AG20443 (cell line): ENCODE results near the gene RAB40B.
"Not testable (repeated sequence)": the region's sequence is repeated elsewhere in the genome, so short reads cannot be mapped to it uniquely, and the experiment has no call there.

ENCODE experiments used
- DNase-seq: peaks from one replicate; pipeline ENCODE4 v3.0.0; 2012; ENCODE audit warnings: low spot score, mixed read lengths

RAB40B gene

GRCh38 chr17:82668024-82668630 is 30.4 kb downstream of the RAB40B start:
- DNase-seq, result no peak

- DNase-seq, result no peak
Measured at GRCh38 chr17:82667668-82668000, 30.9 kb downstream of the RAB40B start.

DNA sequence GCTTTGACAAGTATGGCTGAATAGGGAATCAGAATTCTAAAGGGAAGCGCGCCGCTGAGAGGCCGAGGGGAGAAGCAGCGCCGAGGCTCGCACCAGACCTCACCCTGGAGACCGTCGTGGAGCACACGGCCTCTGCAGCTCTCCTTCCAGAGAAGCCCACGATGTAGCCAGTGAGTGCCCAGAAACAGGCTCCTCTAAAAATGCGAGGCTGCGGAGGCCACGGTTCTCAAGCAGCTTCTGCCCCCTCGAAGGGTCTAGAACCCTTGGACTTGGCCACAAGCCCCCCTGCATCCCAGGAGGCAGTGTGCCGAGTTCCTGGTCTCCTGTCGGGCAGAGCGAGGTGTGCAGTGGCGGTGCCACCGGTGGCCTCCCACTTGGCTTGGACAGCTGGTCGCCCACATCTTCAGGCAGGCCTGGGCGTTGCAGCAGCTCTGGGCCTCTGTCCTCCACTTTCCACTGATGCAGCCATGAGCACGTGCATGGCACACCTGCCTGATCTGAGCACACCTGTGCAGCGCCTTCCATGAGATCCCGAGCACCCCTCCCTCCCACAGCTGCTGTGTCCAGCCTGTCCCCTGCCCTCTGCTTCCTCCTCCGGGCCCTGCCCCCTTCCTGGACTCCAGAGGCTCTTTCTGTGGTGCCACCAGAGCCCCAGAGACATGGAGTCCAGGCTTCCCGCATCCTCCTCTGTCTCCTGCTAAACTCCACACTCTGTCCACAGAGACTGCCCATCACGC is 31.4 kb downstream of the RAB40B start:
- DNase-seq, result no peak

- no peak for DNase-seq
Measured at GRCh38 chr17:82665891-82666290, 32.6 kb downstream of the RAB40B start.

GRCh38 chr17:82665217-82665616 is 33.3 kb downstream of the RAB40B start:
- DNase-seq, result no peak

DNA sequence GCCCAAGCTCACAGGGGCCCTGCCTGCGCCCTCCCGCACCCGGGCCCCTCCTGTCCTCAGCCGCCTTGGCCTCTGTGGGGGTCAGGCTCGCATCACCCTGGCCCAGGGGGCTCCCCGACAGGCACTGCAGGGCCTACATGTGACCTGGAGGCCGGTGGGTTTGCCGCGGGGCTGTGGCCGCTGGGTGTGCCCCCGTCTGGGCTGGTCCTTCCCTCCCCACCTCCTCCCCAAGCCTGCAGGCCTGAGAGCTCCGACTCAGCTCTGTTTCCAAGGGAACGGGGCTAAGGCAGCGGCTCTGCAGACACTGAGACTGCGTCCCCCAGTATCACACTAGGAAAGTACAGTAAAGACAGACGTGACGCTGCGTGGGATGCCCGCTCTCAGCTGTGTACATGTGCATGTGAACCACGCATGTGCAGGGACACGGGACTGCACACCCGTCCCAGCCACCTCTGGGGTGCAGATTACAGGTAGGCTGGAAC is 33.8 kb downstream of the RAB40B start:
- no peak for DNase-seq

- DNase-seq, result no peak
Measured at GRCh38 chr17:82664276-82664575, 34.3 kb downstream of the RAB40B start.

DNA sequence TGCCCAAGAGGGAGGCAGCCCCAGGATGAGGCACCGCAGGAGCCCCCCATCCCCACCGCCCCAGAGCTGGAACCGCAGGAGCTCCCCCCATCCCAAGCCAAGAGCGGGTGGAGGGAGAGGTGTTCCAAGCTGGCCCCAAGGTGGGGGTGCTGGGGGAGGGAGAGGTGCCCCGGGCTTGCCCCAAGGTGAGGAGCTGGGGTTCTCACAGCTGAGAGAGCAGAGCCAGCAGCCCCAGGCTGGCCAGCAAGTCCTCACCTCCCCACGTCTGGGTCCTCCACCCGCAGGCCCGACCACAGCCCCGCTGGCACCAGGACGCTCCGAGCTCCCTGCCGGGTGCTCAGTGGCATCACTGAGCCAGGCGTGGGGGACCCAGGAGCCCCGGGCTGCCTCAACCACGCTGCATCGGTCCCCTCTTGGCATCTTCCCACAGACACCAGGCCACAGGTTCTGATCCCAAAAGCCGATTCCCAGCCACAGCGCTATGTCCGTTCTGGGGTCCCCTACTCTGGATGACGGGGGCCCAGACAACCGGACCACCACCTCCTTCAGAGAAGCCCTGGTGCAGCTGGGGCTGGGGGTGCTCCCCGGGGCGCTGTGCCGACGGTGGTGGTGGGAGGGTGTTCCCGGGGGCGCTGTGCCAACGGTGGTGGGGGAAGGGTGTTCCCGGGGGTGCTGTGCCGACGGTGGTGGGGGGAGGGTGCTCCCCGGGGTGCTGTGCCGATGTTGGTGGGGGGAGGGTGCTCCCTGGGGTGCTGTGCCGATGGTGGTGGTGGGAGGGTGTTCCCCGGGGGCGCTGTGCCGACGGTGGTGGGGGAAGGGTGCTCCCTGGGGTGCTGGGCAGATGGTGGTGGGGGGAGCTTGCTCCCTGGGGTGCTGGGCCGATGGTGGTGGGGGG is 34.9 kb downstream of the RAB40B start:
- no peak for DNase-seq

DNA sequence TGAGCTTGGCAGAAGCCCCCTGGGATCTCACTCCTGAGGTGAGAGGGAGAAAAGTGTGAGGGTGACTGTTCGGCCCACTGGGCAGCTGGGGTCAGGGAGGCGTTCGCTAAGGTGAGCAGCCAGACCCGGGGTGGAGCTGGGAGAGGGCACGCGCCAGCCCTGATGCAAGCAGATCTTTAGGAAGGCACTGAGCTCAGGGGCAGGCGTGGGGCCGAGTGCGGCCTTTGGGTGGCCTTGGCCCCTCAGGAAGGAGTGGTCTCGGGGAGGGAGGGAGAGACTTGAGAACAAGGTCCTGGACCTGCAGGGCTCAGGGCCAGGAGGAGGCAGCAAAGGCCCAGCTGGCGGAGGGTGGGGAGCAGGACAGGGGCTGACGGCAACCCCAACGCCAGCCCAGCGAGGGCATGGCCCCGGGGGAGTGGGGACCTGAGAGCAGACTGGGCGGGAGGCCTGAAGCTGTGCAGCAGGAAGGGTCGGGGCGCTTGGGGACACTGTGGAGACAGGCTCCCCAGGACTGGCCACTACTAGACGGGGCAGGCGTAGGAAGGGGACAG is 35.7 kb downstream of the RAB40B start:
- no peak for DNase-seq

DNA sequence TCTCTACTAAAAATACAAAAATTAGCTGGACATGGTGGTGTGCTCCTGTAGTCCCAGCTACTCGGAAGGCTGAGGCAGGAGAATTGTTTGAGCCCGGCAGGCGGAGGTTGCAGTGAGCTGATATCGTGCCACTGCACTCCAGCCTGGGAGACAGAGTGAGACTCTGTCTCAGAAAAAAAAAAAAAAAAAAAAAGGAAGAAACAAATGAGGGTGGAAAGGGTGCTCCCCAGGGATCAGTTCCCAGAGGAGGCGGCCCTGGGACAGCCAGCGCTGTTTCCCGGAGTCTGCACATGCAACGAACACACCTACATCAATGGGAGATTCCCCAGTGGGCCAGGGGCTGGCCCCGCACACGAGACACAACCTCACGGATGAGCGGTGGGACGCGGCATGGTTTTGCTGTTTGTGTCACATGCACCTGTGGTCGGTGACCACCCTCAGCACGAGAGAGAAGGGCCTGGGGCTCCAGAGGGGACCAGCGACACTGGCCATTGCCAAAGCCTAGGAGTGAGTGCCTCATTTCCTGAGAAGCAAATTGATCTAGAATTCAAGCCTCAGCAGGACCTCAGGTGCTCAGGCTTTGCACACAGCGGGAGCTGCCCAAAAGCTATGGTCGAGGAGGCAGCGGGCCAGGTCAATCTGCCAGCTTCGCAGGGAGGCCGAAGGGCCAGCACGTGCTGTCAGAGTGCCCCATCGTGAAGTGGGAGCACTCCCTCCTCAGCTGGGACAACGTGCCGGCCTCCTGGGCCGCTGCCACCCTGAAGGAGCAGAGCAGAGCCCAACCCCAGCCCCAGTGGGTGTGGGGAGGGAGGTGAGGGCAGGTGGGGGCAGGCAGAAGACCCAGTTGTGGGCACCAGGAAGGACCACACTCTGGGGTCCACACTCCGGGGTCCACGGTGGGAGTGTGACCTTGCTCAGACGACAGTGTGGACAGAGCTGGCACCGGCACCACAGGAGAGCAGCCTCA is 36.5 kb downstream of the RAB40B start:
- no peak for DNase-seq

DNA sequence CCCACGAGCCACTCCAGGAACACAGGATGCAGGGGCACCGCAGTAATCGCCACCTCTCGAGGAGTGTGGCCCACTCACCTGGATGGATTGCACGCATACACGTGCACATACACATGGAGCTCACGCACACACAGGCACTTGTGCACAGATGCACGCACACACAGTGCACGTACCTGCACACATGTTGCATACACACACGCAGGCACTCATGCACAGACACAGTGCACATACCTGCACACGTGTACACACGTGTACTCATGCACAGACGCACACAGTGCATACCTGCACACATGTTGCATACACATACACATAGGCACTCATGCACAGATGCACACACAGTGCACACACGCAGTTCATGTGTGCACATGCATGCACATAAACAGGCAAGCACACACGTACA is 38.6 kb downstream of the RAB40B start:
- no peak for DNase-seq

DNA sequence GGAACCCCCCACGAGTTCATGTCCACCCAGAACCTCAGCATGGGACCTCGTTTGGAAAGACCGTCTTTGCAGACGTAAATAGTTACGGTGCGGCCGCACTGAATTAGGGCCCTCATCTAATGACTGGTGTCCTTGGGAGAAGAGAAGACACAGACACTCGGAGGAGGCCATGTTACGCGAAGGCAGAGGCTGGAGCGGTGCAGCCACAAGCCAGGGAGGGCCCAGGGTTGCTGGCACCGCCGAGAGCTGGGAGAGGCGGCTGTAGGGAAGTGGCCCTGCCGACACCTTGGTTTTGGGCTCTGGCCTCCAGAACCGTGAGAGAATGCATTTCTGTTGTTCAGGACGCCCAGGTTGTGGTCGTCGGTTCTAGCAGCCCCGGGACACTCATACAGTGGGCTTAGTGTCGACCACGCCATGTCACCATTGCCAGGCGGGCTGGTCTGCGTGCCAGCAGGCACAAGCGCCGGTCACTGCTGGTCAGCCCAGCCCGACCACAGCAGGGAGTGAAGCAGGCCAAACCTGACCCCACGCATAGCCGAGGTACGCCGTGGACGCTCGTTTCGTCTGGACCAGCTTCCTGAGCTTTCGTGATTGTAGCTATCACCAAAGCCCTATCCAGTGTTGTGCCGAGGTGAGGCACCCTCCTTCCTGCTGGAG is 39.6 kb downstream of the RAB40B start:
- no peak for DNase-seq

DNA sequence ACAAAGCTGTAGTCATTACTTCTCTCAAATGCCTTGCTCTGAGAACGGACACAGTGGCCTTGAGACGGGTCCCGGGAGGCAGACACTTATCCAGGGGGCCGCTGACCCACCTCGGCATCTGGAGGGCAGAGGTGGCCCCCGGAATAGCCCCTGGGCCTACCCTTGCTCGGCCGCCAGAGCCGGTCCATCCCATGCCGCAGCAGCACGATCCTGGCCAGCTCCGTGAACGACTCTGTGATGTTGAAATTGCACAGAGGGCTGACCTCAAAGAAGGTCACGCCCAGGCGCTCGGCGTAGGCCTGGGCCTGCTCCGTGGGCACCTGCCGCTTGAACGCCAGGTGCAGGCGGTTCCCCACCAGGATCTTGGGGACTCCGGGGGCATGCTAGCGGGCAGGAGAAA is 40.2 kb downstream of the RAB40B start:
- no peak for DNase-seq

GRCh38 chr17:82657926-82658325 is 40.6 kb downstream of the RAB40B start:
- no peak for DNase-seq

- DNase-seq, result no peak
Measured at GRCh38 chr17:82656266-82656665, 42.2 kb downstream of the RAB40B start.

DNA sequence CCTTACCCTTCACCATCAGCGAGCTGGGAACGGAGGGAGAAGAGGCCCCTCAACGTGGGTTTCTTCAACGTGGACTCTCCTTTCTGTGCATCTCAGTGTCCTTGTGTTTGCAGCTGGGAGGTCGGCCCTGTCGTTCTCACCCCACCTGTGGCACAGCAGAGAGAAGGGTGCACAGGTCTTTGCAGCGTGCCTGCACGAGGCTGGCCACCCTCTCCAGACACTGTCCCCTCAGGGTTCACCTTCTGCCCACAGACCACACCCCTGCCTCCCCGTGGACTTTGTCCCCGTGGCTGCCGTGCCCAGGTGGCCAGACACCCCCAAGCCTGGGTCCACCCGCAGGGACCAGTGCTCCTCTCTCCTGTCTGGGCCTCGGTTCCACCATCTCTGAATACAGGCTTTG is 43.0 kb downstream of the RAB40B start:
- no peak for DNase-seq

DNA sequence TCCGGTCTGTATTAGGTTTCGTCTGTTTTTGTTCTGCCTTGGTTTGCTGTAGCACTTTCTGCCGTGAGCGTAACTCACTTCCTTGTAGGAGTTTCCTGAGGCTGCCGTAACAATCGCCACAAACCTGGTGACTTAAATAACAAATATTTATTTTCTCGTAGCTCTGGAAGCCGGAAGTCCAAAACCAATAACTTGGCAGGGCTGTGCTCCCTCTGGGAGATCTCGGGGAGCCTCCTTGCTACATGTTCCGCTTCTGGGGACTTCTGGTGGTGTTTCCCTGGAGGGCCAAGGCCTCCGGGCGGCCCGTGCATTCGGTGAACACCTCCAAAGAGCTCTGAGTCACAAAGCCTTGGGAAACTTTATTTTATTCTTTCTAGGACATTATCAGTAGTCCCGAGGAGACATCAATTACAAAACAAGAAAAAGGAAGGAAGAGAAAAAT is 43.4 kb downstream of the RAB40B start:
- no peak for DNase-seq

DNA sequence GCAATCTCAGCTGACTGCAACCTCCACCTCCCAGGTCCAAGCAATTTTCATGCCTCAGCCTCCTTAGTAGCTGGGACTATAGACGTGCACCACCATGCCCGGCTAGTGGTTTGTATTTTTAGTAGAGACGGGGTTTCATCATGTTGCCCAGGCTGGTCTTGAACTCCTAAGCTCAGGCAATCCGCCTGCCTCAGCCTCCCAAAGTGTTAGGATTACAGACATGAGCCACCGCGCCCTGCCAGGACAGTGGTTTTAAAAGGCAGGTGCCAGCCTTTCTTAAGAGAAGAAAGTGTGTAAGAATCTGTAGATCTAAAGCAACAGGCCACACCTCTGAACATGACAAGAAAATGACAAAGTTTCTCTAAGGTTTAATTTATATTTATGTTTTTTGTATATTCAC is 43.9 kb downstream of the RAB40B start:
- DNase-seq, result not testable (repeated sequence)

DNA sequence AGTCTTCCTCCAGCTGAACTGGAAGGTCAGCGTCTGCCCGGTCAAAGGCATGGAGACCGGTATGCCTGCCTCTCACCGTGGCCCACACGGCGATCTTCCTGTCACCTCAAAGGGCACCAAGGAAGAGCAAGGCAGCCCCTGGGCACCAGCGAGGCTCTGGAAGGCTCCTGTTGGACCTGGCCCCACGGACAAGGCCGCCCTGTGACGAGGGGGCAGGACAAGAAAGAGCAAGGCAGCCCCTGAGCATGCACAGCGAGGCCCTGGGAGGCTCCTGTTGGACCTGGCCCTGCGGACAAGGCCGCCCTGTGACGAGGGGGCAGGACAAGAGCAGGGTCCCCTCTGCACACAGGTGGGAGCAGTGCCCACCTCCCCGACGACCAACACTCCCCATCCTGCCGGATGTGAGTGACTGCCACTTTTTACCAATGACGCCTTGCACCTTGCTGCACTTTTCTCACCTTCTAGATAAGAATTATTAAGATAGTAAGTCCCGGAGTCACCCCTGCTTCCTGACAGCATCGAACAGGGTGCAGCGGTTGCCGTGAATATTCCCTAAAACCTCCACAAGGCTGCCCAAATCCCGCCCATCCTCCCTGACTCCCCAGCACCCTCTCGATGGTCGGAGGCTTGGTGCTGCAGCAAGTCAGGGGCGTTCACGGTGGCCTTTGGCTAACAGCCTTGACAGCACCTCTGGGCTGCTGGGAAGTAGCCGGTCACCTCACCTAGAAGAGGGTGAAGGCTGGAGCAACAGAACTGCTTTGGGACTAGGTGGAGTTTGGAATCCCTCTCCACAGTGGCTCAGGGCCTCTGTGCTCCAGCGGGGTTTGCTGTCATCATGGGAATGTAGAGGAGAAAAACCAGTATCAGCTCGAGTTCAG is 44.6 kb downstream of the RAB40B start:
- DNase-seq, result no peak

DNA sequence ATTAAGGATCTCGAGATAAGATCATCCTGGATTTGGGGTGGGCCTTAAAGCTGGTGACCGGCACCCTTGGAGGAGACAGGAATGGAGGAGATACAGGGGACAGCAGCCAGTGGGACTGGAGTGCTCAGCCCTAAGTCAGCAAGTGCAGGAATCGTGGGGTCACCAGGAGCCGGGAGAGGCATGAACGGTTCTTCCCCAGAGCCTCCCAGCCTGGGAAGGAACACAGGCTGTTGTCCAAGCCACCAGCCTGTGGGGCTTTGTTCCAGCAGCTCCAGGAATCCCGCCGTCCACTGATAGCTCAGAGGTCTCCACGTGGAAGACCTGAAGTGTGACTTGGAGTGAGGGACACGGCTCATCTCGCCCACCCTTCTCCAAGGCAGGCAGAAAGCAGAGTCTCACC is 47.8 kb downstream of the RAB40B start:
- DNase-seq, result no peak
